Motor neuron (in vitro differentiated cells): Measurements from ENCODE around the gene MOSPD3. TPM values are rescaled to one million over a fixed set of nuclear protein-coding genes. Genes with fewer than 3 reads are reported as not detected.

ENCODE experiments used
- ATAC-seq, 8 experiments: fragments of 200-7000 bp; cut with Tn5 transposase; replicated peaks in 6 of 8; 2 replicates each; pipeline ENCODE4 v1.8.0; 2021; ENCODE audit warnings: mild to moderate bottlenecking in 8 of 8, moderate library complexity in 8 of 8
- H3K27ac ChIP-seq, 2 donors: fragments of 250-450 bp; sonication (Bioruptor Pico); 2 replicates each; pipeline ENCODE4 v1.9.0; 2021; ENCODE audit warnings: antibody characterized with exemption in 2 of 2, mild to moderate bottlenecking in 2 of 2, moderate library complexity in 1 of 2
- H3K4me1 ChIP-seq, 2 donors: fragments of 250-450 bp; sonication (Bioruptor Pico); replicated peaks in 1 of 2; 2 replicates each; pipeline ENCODE4 v1.6.1; 2021; ENCODE audit warnings: antibody characterized with exemption in 2 of 2, mild to moderate bottlenecking in 2 of 2, moderate library complexity in 1 of 2
- H3K4me3 ChIP-seq, 5 donors: fragments of 250-450 bp; sonication (Bioruptor Pico); 2 replicates each; pipeline ENCODE4 v1.9.0; 2021; ENCODE audit warnings: antibody characterized with exemption in 5 of 5, mild to moderate bottlenecking in 5 of 5, moderate library complexity in 4 of 5
- WGBS, 10 experiments: fragments of 450-650 bp; shearing (Covaris generic); methylation state at CpG; one replicate each; pipeline ENCODE4 v1.0.0; 2022; 5-methylcytosine and 5-hydroxymethylcytosine counted together
- in situ Hi-C, 9 experiments: fragments of 400-800 bp; cut with MboI; loops; one replicate each; pipeline ENCODE4 v1.15.0; 2021; ENCODE audit warnings: low sequenced_read_pairs in 9 of 9, low pct_unique_long_range_greater_than_20kb in 2 of 9; ENCODE audit not compliant: unreplicated experiment in 9 of 9
- total RNA-seq, 8 experiments: library from RNA; unstranded; fragments of 300-600 nt; gene quantifications; 2 replicates each; pipeline versions ENCODE4 v1.2.3 to v1.2.4, GENCODE V29; 2022

The MOSPD3 gene
- total RNA-seq, 8 experiments from 2014 or later = 9.5 to 20.5 (median 15.2) TPM

- Histone ChIP-seq H3K4me3 (peak overlapping the region in 3 of 5 donors; percentile 22 to 31 (median 29)), H3K4me1 (peaks cover 0 to 3% of the 10 kb centered on the region in 2 donors), H3K27ac (no peak overlapping the region)
- ATAC-seq = no peak
- WGBS, 10 experiments = 0 to 33% (median 17%) methylated on average over 1 to 2 of the region's 3 CpGs; no CpG with 5 or more reads in 7 of the 10 experiments
- in situ Hi-C loops = no loop called here
Measured at GRCh38 chr7:100626055-100626454, 13.7 kb downstream of the MOSPD3 start.

- H3K27ac ChIP-seq = peak overlapping the region; percentile 47 to 62
- in situ Hi-C loops = no loop called here
- peak; percentile 88 to 98 (median 94) for ATAC-seq
- H3K4me1 ChIP-seq = peaks cover 0 to 3% of the 10 kb centered on the region in 2 donors
- WGBS, 10 experiments = 25 to 53% methylated on average over 1 to 2 of the region's 37 CpGs; no CpG with 5 or more reads in 8 of the 10 experiments
- peak overlapping the region; percentile 22 to 35 (median 29) for H3K4me3 ChIP-seq
Measured at GRCh38 chr7:100626530-100627237, 14.3 kb downstream of the MOSPD3 start.

- Histone ChIP-seq H3K27ac (no peak overlapping the region), H3K4me1 (peaks cover 0 to 3% of the 10 kb centered on the region in 2 donors), H3K4me3 (peak overlapping the region in 3 of 5 donors; percentile 25 to 35 (median 31))
- no peak for ATAC-seq
- WGBS, 10 experiments = 88% methylated on average over 11 to 12 of the region's 21 CpGs; no CpG with 5 or more reads in 8 of the 10 experiments
- in situ Hi-C loops = no loop called here
Measured at GRCh38 chr7:100627238-100627549, 14.9 kb downstream of the MOSPD3 start.

- Histone ChIP-seq H3K4me3 (no peak overlapping the region), H3K27ac (no peak overlapping the region), H3K4me1 (peaks cover 0 to 3% of the 10 kb centered on the region in 2 donors)
- WGBS, 10 experiments = 60 to 100% (median 80%) methylated on average over 1 to 5 of the region's 11 CpGs; no CpG with 5 or more reads in 6 of the 10 experiments
- ATAC-seq = peak in 2 of 8 experiments; percentile 8 to 10
- in situ Hi-C loops = no loop called here
Measured at GRCh38 chr7:100629117-100629716, 16.9 kb downstream of the MOSPD3 start.

GRCh38 chr7:100630066-100630465 is 17.7 kb downstream of the MOSPD3 start:
- no peak overlapping the region for H3K4me3 ChIP-seq
- in situ Hi-C loops = no loop called here
- H3K4me1 ChIP-seq = peaks cover 0 to 3% of the 10 kb centered on the region in 2 donors
- H3K27ac ChIP-seq = no peak overlapping the region
- no peak for ATAC-seq
- 74 to 100% (median 96%) methylated on average over 2 to 4 of the region's 4 CpGs; no CpG with 5 or more reads in 1 of the 10 experiments for WGBS, 10 experiments

- in situ Hi-C loops = no loop called here
- ATAC-seq = peak; percentile 84 to 88 (median 86)
- Histone ChIP-seq H3K27ac (peak overlapping the region in 1 of 2 donors; percentile 18), H3K4me1 (no peaks in the 10 kb centered on the region), H3K4me3 (peak overlapping the region; percentile 23 to 40 (median 31))
- 7 to 16% (median 10%) methylated on average over 2 to 5 of the region's 72 CpGs; no CpG with 5 or more reads in 7 of the 10 experiments for WGBS, 10 experiments
Measured at GRCh38 chr7:100632951-100633717, 20.8 kb downstream of the MOSPD3 start.

- no peak for ATAC-seq
- 60 to 100% (median 76%) methylated on average over 1 to 14 of the region's 17 CpGs; no CpG with 5 or more reads in 5 of the 10 experiments for WGBS, 10 experiments
- Histone ChIP-seq H3K4me3 (no peak overlapping the region), H3K27ac (no peak overlapping the region), H3K4me1 (peaks cover 5 to 9% of the 10 kb centered on the region in 2 donors)
- in situ Hi-C loops = no loop called here
Measured at GRCh38 chr7:100639995-100640516, 27.7 kb downstream of the MOSPD3 start.

- WGBS, 10 experiments = 86% methylated on average over 2 of the region's 24 CpGs; no CpG with 5 or more reads in 9 of the 10 experiments
- Histone ChIP-seq H3K27ac (no peak overlapping the region), H3K4me1 (peaks cover 5 to 9% of the 10 kb centered on the region in 2 donors), H3K4me3 (no peak overlapping the region)
- ATAC-seq = peak in 1 of 8 experiments; percentile 13
- in situ Hi-C loops = no loop called here
Measured at GRCh38 chr7:100640517-100641440, 28.4 kb downstream of the MOSPD3 start.

GRCh38 chr7:100641463-100641859 is 29.1 kb downstream of the MOSPD3 start, which contains the start of gene TFR2:
TFR2 (minus strand) TSS chr7:100641552; CDS start chr7:100641509, 43 bp downstream.
- Histone ChIP-seq H3K4me3 (no peak within 1 kb of the TSS), H3K4me1 (peaks cover 5 to 9% of the 10 kb centered on the region in 2 donors), H3K27ac (no peak within 1 kb of the TSS)
- in situ Hi-C loops = no loop called here
- WGBS, 10 experiments = 82% methylated on average over 7 of the region's 10 CpGs; no CpG with 5 or more reads in 9 of the 10 experiments
- peak in 2 of 8 experiments; percentile 11 to 21 for ATAC-seq

- peaks cover 5 to 9% of the 10 kb centered on the region in 2 donors for H3K4me1 ChIP-seq
- H3K4me3 ChIP-seq = no peak overlapping the region
- H3K27ac ChIP-seq = no peak overlapping the region
- in situ Hi-C loops = no loop called here
- ATAC-seq = no peak
- 40 to 100% (median 97%) methylated on average over 1 to 5 of the region's 10 CpGs; no CpG with 5 or more reads in 6 of the 10 experiments for WGBS, 10 experiments
Measured at GRCh38 chr7:100641860-100642533, 29.7 kb downstream of the MOSPD3 start.

GRCh38 chr7:100642534-100642907 is 30.2 kb downstream of the MOSPD3 start:
- H3K4me3 ChIP-seq = no peak overlapping the region
- no peak overlapping the region for H3K27ac ChIP-seq
- H3K4me1 ChIP-seq = peaks cover 5 to 9% of the 10 kb centered on the region in 2 donors
- in situ Hi-C loops = no loop called here
- peak in 3 of 8 experiments; percentile 20 to 50 (median 36) for ATAC-seq
- 40% methylated on average over 2 of the region's 11 CpGs; no CpG with 5 or more reads in 9 of the 10 experiments for WGBS, 10 experiments
